ENCODE results near the gene OGFR. TPM values are rescaled to one million over a fixed set of nuclear protein-coding genes. Genes with fewer than 3 reads are reported as not detected.

The OGFR gene
- total RNA-seq, 1 experiment from 2014 or later = 73.6 TPM

DNA sequence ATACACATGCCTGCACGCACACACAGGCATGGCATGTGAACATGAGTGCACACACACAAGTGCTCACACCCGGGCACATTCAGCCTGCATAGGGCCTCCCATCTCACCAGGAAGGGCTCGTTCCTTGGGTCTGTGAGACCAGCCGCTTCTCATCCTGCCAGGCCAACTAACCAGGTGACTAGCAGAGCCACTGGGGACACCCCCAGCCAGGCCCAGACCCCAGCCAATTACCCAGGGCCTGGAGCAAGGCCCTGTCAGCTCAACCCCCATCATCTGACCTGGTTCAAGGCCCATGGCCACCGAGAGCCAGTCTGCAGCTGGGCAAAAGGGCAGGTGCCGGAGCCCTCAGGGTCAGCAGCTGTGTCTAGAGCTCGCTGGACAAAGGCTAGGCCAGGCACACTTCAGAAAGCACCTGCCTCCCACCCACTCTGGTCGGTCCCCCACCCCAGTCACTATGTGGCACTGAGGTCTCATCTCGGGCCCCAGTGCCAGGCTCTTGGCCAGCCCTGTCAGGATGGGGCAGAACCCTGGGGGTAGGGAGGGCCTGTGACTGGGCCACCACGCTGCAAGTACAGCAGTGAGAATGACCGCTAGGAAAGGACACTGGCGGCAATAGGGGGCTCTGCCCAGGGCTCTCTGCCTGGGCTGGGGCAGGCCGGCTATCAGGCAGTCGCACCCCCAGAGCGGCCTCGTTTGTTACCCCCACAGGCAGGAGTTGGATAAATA is 35.1 kb upstream of the OGFR start:
- Histone ChIP-seq H3K9ac (ENCODE audit: low read length) (no peak overlapping the region), H2AFZ (ENCODE audit: low read depth, low read length, poor library complexity, severe bottlenecking) (no peak overlapping the region), H3K27ac (ENCODE audit: low read depth, low read length) (no peak overlapping the region), H3K4me3 (replicated peaks in 1 of 2; ENCODE audit: low read depth in 1 of 2, low read length in 2 of 2) (no peak overlapping the region), H3K79me2 (ENCODE audit: insufficient read depth, low read length) (no peaks in the 10 kb centered on the region), H3K36me3 (ENCODE audit: control insufficient read depth in 1 of 2, insufficient read depth in 2 of 2, low read length in 2 of 2) (no peaks in the 10 kb centered on the region), H4K20me1 (ENCODE audit: insufficient read depth) (no peaks in the 10 kb centered on the region), H3K9me2 (ENCODE audit: insufficient read depth) (no peaks in the 10 kb centered on the region), H3K9me3 (ENCODE audit: control insufficient read depth in 1 of 2, insufficient read depth in 1 of 2, low read depth in 1 of 2, low read length in 2 of 2) (no peaks in the 10 kb centered on the region), H3K27me3 (ENCODE audit: insufficient read depth, low read length) (no peaks in the 10 kb centered on the region), H3K4me1 (ENCODE audit: control insufficient read depth in 1 of 2, insufficient read depth in 2 of 2, low read length in 2 of 2) (peaks cover 10 to 34% of the 10 kb centered on the region in 2 experiments; a peak in 3 of 4 replicates), H3K4me2 (ENCODE audit: low read length) (no peak overlapping the region)
- POLR2A ChIA-PET = no interaction called here
- intact Hi-C loops (cut with micrococcal nuclease) = no loop called here
- CTCF ChIA-PET = no interaction called here
- DNase-seq (ENCODE audit: low read depth, low spot score) (no peak), ATAC-seq (no peak)
- RAD21 ChIA-PET (ENCODE audit: low non-redundant PET in 1 of 2, low total read pairs in 2 of 2, uncharacterized antibody in 2 of 2, unreplicated experiment in 2 of 2) = no interaction called here
- BruUV-seq (replicated peaks) = no TSS peak
- TF ChIP-seq MAX (IDR thresholded peaks at IDR 0.05) = no peak
- TF ChIP-seq ELF1 (IDR thresholded peaks at IDR 0.05; ENCODE audit: borderline replicate concordance, low read depth) = no peak
- no peak for TF ChIP-seq SRF (IDR thresholded peaks at IDR 0.05; ENCODE audit: low read depth)
- TF ChIP-seq ATF3 (IDR thresholded peaks at IDR 0.05) = no peak
- TF ChIP-seq CEBPB (IDR thresholded peaks at IDR 0.05; ENCODE audit: low read depth) = no peak
- TF ChIP-seq, protein P1, sequence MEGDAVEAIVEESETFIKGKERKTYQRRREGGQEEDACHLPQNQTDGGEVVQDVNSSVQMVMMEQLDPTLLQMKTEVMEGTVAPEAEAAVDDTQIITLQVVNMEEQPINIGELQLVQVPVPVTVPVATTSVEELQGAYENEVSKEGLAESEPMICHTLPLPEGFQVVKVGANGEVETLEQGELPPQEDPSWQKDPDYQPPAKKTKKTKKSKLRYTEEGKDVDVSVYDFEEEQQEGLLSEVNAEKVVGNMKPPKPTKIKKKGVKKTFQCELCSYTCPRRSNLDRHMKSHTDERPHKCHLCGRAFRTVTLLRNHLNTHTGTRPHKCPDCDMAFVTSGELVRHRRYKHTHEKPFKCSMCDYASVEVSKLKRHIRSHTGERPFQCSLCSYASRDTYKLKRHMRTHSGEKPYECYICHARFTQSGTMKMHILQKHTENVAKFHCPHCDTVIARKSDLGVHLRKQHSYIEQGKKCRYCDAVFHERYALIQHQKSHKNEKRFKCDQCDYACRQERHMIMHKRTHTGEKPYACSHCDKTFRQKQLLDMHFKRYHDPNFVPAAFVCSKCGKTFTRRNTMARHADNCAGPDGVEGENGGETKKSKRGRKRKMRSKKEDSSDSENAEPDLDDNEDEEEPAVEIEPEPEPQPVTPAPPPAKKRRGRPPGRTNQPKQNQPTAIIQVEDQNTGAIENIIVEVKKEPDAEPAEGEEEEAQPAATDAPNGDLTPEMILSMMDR (IDR thresholded peaks at IDR 0.05 in 2 of 3, conservative IDR thresholded peaks at IDR 0.05 in 1 of 3; ENCODE audit: borderline replicate concordance in 1 of 3, insufficient read depth in 1 of 3, low read depth in 2 of 3, low read length in 2 of 3) = no peak
- no peak for TF ChIP-seq POLR2AphosphoS5 (IDR thresholded peaks at IDR 0.05; ENCODE audit: low read depth, low read length)
- TF ChIP-seq, protein P2, sequence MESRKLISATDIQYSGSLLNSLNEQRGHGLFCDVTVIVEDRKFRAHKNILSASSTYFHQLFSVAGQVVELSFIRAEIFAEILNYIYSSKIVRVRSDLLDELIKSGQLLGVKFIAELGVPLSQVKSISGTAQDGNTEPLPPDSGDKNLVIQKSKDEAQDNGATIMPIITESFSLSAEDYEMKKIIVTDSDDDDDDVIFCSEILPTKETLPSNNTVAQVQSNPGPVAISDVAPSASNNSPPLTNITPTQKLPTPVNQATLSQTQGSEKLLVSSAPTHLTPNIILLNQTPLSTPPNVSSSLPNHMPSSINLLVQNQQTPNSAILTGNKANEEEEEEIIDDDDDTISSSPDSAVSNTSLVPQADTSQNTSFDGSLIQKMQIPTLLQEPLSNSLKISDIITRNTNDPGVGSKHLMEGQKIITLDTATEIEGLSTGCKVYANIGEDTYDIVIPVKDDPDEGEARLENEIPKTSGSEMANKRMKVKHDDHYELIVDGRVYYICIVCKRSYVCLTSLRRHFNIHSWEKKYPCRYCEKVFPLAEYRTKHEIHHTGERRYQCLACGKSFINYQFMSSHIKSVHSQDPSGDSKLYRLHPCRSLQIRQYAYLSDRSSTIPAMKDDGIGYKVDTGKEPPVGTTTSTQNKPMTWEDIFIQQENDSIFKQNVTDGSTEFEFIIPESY (IDR thresholded peaks at IDR 0.05; ENCODE audit: extremely low read depth, insufficient replicate concordance, low read length) = no peak

Measured in HCT116 (cell line).